CD4-positive, alpha-beta T cell treated with Interleukin-17A for 4 hours (primary cell): ENCODE measurements around the gene RB1.
"Not testable (repeated sequence)": the region's sequence is repeated elsewhere in the genome, so short reads cannot be mapped to it uniquely, and the experiment has no call there.

Source experiments
- DNase-seq: peaks from one replicate; pipeline ENCODE4 v3.0.0-alpha.2; 2020; ENCODE audit warnings: mixed read lengths

The RB1 gene

GRCh38 chr13:48299591-48299990, 4.0 kb upstream of the RB1 start:
- no peak for DNase-seq

DNA sequence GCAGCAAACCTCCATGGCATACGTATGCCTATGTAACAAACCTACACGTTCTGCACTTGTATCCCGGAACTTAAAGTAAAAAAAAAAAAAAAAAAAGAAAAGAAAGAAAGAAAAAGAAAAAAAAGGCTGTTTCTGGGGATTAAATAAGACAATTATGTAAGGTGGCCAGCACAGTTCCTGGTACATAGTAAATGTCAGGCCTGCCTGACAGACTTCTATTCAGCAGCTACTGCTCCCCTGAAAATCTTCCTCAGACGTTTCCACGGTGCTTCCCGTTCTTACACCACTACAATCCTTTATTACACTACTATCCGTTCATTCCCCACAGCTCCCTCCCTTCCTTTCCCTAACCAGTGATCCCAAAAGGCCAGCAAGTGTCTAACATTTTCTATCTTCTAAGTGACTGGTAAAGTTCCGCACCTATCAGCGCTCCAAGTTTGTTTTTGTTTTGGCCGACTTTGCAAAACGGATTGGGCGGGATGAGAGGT, 636 bp upstream of the RB1 start:
- no peak for DNase-seq

- DNase-seq: peak; percentile 30
Measured at GRCh38 chr13:48304143-48304876, 759 bp downstream of the RB1 start.

DNA sequence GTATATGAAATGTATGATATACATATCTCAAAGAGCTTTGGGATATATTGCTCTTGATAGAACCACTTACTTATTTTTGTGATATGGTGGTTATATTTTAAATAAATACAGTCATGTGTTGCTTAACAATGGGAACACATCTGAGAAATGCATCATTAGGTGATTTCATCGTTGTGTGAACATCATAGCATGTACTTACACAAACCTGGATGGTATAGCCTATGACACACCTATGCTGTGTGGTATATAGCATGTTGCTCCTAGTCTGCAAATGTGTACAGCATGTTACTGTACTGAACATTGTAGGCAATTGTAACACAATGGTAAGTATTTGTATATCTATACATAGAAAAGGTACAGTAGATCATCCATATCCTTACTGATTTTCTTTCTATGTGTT, 7.7 kb downstream of the RB1 start:
- no peak for DNase-seq

DNA sequence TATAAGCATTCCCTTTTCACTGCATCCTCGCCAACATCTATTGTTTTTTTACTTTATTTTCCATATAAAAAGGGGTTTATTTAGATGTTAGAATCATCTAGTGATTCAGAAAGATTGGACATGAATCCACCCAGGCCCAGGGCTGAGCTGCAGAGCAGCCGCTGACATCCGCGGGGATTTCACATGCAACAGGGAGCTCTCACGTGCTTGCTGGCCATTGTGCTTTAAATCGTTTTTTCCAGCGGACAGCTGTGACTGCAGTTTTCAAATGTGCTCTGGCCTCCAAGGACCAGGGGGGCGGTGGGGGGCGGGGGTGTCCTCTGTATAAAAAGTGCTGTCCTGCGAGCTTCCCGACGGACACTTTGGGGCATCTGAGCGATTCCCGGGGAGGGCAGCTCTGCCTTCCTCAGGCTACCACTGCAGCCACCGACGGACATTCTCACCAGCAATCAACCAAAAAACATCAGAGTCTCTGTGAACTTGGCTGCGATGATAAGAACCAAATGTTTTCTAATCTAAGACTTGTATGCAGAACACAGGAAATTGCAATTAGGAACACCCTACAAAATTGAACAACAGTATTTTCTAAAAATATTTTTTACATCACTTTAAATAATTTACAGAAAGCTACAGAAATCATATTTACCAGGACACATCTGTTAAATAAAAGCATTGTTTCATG, 12.6 kb downstream of the RB1 start:
- no peak for DNase-seq

DNA sequence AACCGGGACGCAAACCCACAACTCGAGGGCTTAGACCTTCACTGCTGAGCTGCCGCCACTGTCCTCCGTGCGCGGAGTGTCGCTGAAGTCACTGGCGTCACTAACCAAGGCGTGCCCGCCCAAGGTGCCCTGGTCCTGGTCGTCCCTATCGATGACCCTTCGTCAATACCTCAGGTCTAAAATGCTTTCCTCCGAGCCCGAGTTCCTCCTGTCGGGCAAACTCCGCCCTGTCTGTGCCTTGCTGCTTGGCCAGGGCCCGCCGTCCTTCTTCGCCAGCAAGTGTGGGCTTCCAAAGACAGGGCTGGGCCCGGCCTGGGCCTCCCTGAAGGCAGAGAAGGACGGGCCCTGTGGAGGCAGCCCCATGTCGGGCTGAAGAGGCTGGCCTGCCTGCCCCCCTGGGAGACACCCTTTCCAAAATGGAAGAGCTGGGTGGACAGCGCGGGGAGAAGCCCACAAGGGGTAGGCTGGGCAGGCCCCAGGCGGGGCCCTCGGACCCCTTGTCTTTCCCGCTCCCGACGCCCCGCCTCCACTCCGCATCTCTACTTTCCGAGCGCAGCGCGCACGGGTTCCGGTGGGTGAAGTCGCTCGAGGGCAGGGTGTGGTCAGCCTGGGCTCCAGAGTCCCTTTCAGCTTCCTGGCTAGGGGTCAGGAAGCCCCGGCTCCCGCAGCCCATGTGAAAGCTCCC, 13.4 kb downstream of the RB1 start:
- DNase-seq: no peak

DNA sequence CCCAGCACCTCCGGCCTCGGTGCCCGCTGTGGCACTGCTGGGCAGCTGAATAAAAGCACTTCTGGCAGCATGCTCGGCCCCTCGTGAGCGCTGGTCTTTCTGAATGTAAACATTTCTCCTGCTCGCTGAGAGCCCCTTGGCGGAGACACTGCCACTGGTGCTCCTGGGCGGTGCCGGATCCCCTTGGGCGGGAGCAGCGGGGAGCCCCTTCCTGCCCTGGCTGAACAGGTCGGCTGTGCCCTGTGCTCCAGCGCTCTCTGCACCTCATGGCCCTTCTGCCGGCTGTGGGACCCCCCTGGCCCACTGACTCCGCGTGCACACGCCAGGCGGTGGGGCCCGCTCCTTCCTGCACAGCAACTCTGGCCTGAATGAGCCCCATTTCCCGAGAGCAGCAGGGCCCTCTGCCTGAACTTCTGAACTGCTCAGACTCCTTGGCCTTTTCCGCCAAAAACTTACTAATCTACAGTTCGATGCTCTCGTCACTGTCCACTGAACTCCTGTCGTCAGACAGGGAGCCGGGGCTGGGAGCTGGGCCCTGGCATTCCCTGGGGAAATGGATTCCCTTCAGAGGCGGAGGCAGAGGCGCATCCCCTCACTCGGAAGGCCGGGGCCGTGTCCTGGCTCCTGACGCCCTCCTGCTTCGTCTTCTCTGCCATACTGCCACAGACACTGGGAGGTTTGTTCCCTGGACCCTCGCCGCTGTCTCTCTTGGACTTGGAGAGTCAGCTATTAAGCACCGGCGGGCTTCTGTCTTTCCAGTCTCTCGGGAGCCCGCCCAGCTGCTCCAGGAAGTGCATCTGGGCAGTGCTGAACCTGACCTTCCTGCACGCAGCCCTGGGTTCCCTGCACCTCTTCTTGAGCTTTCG, 14.2 kb downstream of the RB1 start:
- DNase-seq: peak; percentile 24

GRCh38 chr13:48318377-48318811, 14.8 kb downstream of the RB1 start:
- peak; percentile 10 for DNase-seq

DNA sequence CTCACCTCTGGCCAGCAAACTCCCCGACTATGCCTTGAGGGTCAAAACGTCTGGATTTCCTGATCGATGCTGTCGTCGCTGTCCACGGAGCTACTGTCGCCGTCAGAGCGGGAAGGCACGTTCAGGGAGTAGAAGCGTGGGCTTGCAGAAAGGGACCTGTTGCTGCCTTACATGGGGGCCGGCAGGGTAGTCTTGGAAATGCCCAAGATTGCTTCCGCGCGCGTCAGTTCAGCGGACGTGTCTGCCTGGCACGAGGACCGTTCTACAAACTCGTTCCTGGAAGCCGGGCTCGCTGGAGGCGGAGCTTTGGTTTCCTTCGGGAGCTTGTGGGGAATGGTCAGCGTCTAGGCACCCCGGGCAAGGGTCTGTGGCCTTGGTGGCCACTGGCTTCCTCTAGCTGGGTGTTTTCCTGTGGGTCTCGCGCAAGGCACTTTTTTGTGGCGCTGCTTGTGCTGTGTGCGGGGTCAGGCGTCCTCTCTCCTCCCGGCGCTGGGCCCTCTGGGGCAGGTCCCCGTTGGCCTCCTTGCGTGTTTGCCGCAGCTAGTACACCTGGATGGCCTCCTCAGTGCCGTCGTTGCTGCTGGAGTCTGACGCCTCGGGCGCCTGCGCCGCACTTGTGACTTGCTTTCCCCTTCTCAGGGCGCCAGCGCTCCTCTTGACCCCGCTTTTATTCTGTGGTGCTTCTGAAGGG, 15.4 kb downstream of the RB1 start:
- DNase-seq: peak; percentile 38

DNA sequence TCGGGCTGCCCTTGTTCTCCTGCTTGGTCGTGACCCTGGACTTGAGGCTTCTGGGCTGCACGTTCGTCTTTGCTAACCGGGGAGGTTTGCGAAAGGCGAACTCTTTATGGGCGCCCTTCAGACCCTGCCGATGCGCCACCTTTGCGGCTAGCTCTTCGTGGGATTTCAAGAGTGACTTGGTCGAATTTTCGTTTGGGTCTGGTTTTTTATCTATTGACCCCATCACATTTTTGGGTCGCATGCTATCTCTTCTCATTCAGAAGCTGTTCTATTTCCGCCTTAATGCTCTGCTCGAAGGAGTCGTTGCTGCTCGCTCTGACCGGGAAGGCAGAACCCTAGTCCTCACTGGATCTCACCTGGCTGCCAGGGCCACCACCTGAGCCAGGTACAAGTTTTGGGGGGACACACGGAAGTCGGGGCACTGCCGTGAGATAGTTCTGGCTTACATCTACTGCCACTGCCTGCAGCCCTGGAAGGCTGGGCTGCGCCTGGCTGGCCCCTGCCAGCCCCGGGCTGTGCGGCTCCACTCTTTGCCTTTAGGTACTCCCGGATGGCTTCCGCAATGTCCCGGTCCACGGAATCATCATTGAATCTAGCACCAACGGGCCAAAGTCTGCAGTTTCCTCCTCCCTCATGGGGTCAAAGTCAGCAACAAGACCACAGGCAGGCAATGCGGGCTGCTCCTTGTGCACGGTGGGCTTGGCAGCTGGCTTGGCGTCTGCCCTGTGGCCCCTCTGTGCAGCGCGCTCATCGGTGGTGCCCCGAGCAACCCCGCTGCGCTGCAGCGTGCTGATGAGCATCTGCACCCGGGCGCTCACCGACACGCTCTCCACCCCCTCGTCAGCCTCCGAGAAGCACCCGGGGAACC, 16.2 kb downstream of the RB1 start:
- DNase-seq: peak; percentile 28

GRCh38 chr13:48320399-48320790, 16.8 kb downstream of the RB1 start:
- no peak for DNase-seq

- peak; percentile 12 for DNase-seq
Measured at GRCh38 chr13:48320891-48321510, 17.4 kb downstream of the RB1 start.

DNA sequence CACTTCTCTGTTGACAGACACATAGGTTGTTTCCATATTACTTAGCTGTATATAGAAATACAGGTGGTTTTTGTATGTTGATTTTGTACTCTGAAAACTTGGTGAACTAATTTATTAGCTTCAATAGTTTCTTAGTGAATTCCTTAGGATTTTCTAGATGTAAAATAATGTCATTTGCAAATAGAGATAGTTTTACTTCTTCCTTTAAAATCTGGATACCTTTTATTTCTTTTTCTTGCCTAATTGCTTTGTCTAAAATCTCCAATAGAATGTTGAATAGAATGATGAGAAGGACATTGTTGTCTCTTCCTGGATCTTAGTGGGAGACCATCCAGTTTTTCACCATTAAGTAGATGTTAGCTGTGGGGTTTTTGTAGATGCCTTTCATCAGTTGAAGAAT, 18.7 kb downstream of the RB1 start:
- no peak for DNase-seq

- DNase-seq: no peak
Measured at GRCh38 chr13:48333976-48334375, 30.4 kb downstream of the RB1 start.

DNA sequence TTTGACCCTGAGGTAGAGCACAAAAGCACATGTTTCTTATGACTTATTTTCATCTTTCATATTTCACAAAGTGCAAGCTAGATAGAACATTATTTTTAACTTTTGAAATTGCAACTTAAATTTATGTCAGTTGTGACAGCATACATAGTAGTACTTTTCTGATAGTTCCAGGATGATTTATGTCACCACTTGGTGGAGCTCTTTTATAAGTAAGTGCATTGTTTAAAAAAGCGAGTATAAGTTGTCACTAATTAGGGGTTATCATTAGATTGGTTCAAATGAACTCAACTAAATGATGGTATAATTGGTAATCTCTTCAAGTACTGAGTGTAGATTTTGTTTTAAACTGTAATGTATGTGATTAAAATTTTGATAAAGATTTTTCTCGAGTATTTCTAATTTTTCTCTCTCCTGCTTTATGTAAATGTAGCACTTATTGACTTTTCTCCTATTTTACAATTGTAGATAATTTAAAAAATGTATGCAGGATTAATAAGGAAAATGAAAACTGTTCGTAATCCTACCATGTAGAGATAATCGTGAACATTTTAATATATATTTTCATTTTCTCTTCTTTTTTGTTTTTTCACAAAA, 31.1 kb downstream of the RB1 start:
- DNase-seq: no peak

DNA sequence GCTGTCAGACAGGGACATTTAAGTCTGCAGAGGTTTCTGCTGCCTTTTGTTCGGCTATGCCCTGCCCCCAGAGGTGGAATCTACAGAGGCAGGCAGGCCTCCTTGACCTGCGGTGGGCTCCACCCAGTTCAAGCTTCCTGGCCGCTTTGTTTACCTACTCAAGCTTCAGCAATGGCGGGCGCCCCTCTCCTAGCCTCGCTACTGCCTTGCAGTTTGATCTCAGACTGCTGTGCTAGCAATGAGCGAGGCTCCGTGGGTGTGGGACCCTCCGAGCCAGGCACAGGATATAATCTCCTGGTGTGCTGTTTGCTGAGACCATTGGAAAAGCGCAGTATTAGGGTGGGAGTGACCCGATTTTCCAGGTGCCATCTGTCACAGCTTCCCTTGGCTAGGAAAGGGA, 35.6 kb downstream of the RB1 start:
- DNase-seq: not testable (repeated sequence)

- no peak for DNase-seq
Measured at GRCh38 chr13:48344264-48344663, 40.7 kb downstream of the RB1 start.

GRCh38 chr13:48346583-48346982, 43.0 kb downstream of the RB1 start:
- DNase-seq: no peak

DNA sequence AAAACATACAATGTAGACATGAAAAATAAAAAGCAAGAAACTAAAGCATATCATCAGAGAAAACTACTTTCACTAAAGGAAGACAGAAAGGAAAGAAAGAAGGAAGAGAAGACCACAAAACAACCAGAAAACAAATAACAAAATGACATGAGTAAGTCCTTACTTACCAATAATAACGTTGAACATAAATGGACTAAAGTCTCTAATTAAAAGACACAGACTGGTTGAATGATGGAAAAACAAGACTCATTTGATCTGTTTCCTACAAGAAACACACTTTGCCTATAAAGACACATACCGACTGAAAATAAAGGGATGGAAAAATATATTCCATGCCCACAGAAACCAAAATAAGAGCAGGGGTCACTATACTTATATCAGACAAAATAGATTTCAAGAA, 46.0 kb downstream of the RB1 start:
- no peak for DNase-seq

- no peak for DNase-seq
Measured at GRCh38 chr13:48353590-48353989, 50.0 kb downstream of the RB1 start.
